ENCODE results near the gene CAVIN1. TPM values are rescaled to one million over a fixed set of nuclear protein-coding genes. Genes with fewer than 3 reads are reported as not detected.
A peak's percentile ranks its signal among the peaks of the same experiment; 100 is the strongest.
"Not testable (repeated sequence)": the region's sequence is repeated elsewhere in the genome, so short reads cannot be mapped to it uniquely, and the experiment has no call there.

Gene CAVIN1
- total RNA-seq, 1 donor from 2014 or later, result 5.5 TPM

GRCh38 chr17:42402117-42402516, 20.9 kb downstream of the CAVIN1 start:
- Histone ChIP-seq H3K27me3 (no peaks in the 10 kb centered on the region), H3K36me3 (no peaks in the 10 kb centered on the region), H3K4me3 (no peak overlapping the region), H3K4me2 (peak overlapping the region; percentile 64), H3K9ac (no peak overlapping the region), H4K20me1 (ENCODE audit: low read depth) (no peaks in the 10 kb centered on the region), H3K79me2 (ENCODE audit: low read depth) (no peaks in the 10 kb centered on the region), H2AFZ (replicated peaks) (peak overlapping the region; percentile 65), H3K9me3 (ENCODE audit: low read depth) (no peaks in the 10 kb centered on the region), H3K27ac (peak overlapping the region; percentile 79), H3K4me1 (peaks cover 24% of the 10 kb centered on the region), H3F3A (ENCODE audit: low read depth) (peaks cover 24% of the 10 kb centered on the region)
- H3K4me1 Mint-ChIP-seq, result peaks cover 14% of the 10 kb centered on the region
- peaks cover 3% of the 10 kb centered on the region for H3K27me3 Mint-ChIP-seq (ENCODE audit: insufficient read depth, low read depth)
- H3K4me3 Mint-ChIP-seq, result no peak overlapping the region
- no peak overlapping the region for H3K27ac Mint-ChIP-seq
- no peaks in the 10 kb centered on the region for H3K36me3 Mint-ChIP-seq
- TF ChIP-seq EZH2phosphoT487 (IDR thresholded peaks at IDR 0.05) (no peak), CTCF (IDR thresholded peaks at IDR 0.05) (no peak), EZH2 (IDR thresholded peaks at IDR 0.05) (no peak)
- H3K9me3 Mint-ChIP-seq, result no peaks in the 10 kb centered on the region
- DNase-seq (ENCODE audit: low spot score), result no peak

- not testable (repeated sequence) for H3K36me3 ChIP-seq; H3K4me3 ChIP-seq; H3K79me2 ChIP-seq (ENCODE audit: low read depth); H3K4me1 Mint-ChIP-seq; H3K27me3 Mint-ChIP-seq (ENCODE audit: insufficient read depth, low read depth); DNase-seq (ENCODE audit: low spot score); H3K4me3 Mint-ChIP-seq; H3K36me3 Mint-ChIP-seq; H3K9me3 ChIP-seq (ENCODE audit: low read depth); H3K27ac ChIP-seq; H3K9me3 Mint-ChIP-seq; H2AFZ ChIP-seq (replicated peaks); H3K27ac Mint-ChIP-seq; H3K4me2 ChIP-seq; H3K9ac ChIP-seq; H3K27me3 ChIP-seq; H4K20me1 ChIP-seq (ENCODE audit: low read depth)
- H3K4me1 ChIP-seq, result peaks cover 19% of the 10 kb centered on the region
- H3F3A ChIP-seq (ENCODE audit: low read depth), result peaks cover 19% of the 10 kb centered on the region
Observed at GRCh38 chr17:42400844-42401375, 22.1 kb downstream of the CAVIN1 start.

- H4K20me1 ChIP-seq (ENCODE audit: low read depth), result no peaks in the 10 kb centered on the region
Observed at GRCh38 chr17:42399948-42400843, 22.9 kb downstream of the CAVIN1 start.

More at GRCh38 chr17:42399948-42400843, 22.9 kb downstream of the CAVIN1 start:
- Histone ChIP-seq H3F3A (ENCODE audit: low read depth) (peaks cover 19% of the 10 kb centered on the region), H3K9me3 (ENCODE audit: low read depth) (no peaks in the 10 kb centered on the region), H3K4me3 (no peak overlapping the region), H3K4me1 (peaks cover 19% of the 10 kb centered on the region), H3K4me2 (no peak overlapping the region), H3K79me2 (ENCODE audit: low read depth) (no peaks in the 10 kb centered on the region), H3K27me3 (no peaks in the 10 kb centered on the region), H3K9ac (no peak overlapping the region), H3K27ac (no peak overlapping the region), H3K36me3 (no peaks in the 10 kb centered on the region), H2AFZ (replicated peaks) (peak overlapping the region; percentile 76)
- no peak for TF ChIP-seq CTCF (IDR thresholded peaks at IDR 0.05)
- no peak for TF ChIP-seq EZH2 (IDR thresholded peaks at IDR 0.05)
- no peak for TF ChIP-seq EZH2phosphoT487 (IDR thresholded peaks at IDR 0.05)
- Mint-ChIP-seq H3K9me3 (no peaks in the 10 kb centered on the region), H3K36me3 (no peaks in the 10 kb centered on the region), H3K27me3 (ENCODE audit: insufficient read depth, low read depth) (peaks cover 7% of the 10 kb centered on the region), H3K4me1 (peaks cover 7% of the 10 kb centered on the region), H3K27ac (no peak overlapping the region), H3K4me3 (no peak overlapping the region)
- DNase-seq (ENCODE audit: low spot score), result no peak

All from neural progenitor cell (in vitro differentiated cells).